Activated CD8-positive, alpha-beta memory T cell treated with anti-CD3 and anti-CD28 coated beads for 4 hours (primary cell): ENCODE data around the gene ZNF574.

Experiments
- DNase-seq, 2 donors: peaks; one replicate each; pipeline ENCODE4 v3.0.0-alpha.2; 2020; ENCODE audit warnings: low read depth in 2 of 2

ZNF574 gene

GRCh38 chr19:42126574-42126973 is 50.6 kb downstream of the ZNF574 start:
- DNase-seq = no peak

- no peak for DNase-seq
These were observed 53.7 kb downstream of the ZNF574 start for GRCh38 chr19:42129399-42130253.

- DNase-seq = no peak
These were observed 54.2 kb downstream of the ZNF574 start for GRCh38 chr19:42130254-42130573.
